T-cell (primary cell): ENCODE data around the gene BLOC1S3. TPM values are rescaled to one million over a fixed set of nuclear protein-coding genes. Genes with fewer than 3 reads are reported as not detected.

Experiments used
- ATAC-seq, 4 experiments: fragments of 200-7000 bp in 3 of 4; fragments of 150-1000 bp in 1 of 4; cut with Tn5 transposase; replicated peaks in 1 of 4; 1 replicate in 3 of 4; 2 replicates in 1 of 4; pipeline ENCODE4 v1.10.0; 2021; ENCODE audit warnings: moderate library complexity in 3 of 4, mild to moderate bottlenecking in 2 of 4, moderate number of reproducible peaks in 1 of 4
- CTCF ChIA-PET, 2 donors: fragments of 300-600 bp; sonication (Branson Sonifier 250); formaldehyde crosslinking; loops; one replicate each; lab custom pipeline; 2022; ENCODE audit warnings: antibody characterized with exemption in 2 of 2; lab: Charles Lee
- POLR2A ChIA-PET, 2 donors: fragments of 300-600 bp; sonication (Branson Sonifier 250); formaldehyde crosslinking; loops; one replicate each; lab custom pipeline; 2022; ENCODE audit warnings: antibody characterized with exemption in 2 of 2; lab: Charles Lee
- DNase-seq, 35 experiments: peaks; one replicate each; pipeline versions ENCODE4 v3.0.0 to v3.0.0-alpha.2; 2013 to 2023
- H3K27ac ChIP-seq: one replicate; pipeline ENCODE4 v1.5.1; 2013; ENCODE audit warnings: low read length
- H3K27me3 ChIP-seq, 2 experiments: replicated peaks in 1 of 2; 1 replicate in 1 of 2; 2 replicates in 1 of 2; pipeline versions ENCODE4 v1.6.1 to v1.7.0; 2013; ENCODE audit warnings: low read length in 1 of 2, mixed read lengths in 1 of 2; ENCODE audit not compliant: control insufficient read depth in 2 of 2, insufficient read depth in 2 of 2; ENCODE audit errors: extremely low read depth in 1 of 2
- H3K36me3 ChIP-seq, 2 donors: 1 replicate in 1 of 2; 2 replicates in 1 of 2; pipeline versions ENCODE4 v1.6.1 to v1.7.0; 2013; ENCODE audit warnings: low read length in 1 of 2; ENCODE audit not compliant: control insufficient read depth in 2 of 2, insufficient read depth in 1 of 2; ENCODE audit errors: extremely low read depth in 1 of 2
- H3K4me1 ChIP-seq, 2 experiments: 1 replicate in 1 of 2; 2 replicates in 1 of 2; pipeline versions ENCODE4 v1.6.1 to v1.7.0; 2013; ENCODE audit warnings: low read length in 2 of 2, mixed read lengths in 1 of 2; ENCODE audit not compliant: insufficient read depth in 2 of 2, control insufficient read depth in 1 of 2; ENCODE audit errors: extremely low read depth in 1 of 2
- H3K4me3 ChIP-seq, 2 donors: 1 replicate in 1 of 2; 2 replicates in 1 of 2; pipeline versions ENCODE4 v1.5.1 to v1.7.0; 2013; ENCODE audit warnings: mild to moderate bottlenecking in 2 of 2, low read length in 1 of 2, moderate library complexity in 1 of 2; ENCODE audit not compliant: control insufficient read depth in 1 of 2; ENCODE audit errors: extremely low read depth in 1 of 2
- H3K9me3 ChIP-seq: 2 replicates; pipeline ENCODE4 v1.7.0; 2013
- H3K27ac Mint-ChIP-seq, 2 donors: one replicate each; pipeline ENCODE4 v1.8.0; 2020 to 2021; ENCODE audit warnings: mild to moderate bottlenecking in 2 of 2, mixed read lengths in 2 of 2
- H3K27me3 Mint-ChIP-seq, 2 donors: one replicate each; pipeline ENCODE4 v1.8.0; 2021 to 2022; ENCODE audit warnings: mixed read lengths in 2 of 2
- H3K36me3 Mint-ChIP-seq: one replicate; pipeline ENCODE4 v1.8.0; 2021; ENCODE audit warnings: mixed read lengths
- H3K4me1 Mint-ChIP-seq, 3 donors: one replicate each; pipeline ENCODE4 v1.8.0; 2020 to 2022; ENCODE audit warnings: mixed read lengths in 3 of 3, mild to moderate bottlenecking in 1 of 3
- H3K4me3 Mint-ChIP-seq, 3 donors: one replicate each; pipeline ENCODE4 v1.8.0; 2020 to 2022; ENCODE audit warnings: mild to moderate bottlenecking in 3 of 3, mixed read lengths in 3 of 3, moderate library complexity in 3 of 3
- H3K9me3 Mint-ChIP-seq, 3 donors: one replicate each; pipeline ENCODE4 v1.8.0; 2020 to 2022; ENCODE audit warnings: mixed read lengths in 3 of 3
- WGBS: methylation state at CpG from one replicate; pipeline ENCODE4 v1.1.5; 2013; ENCODE audit warnings: missing lambda C conversion rate; ENCODE audit not compliant: insufficient coverage; 5-methylcytosine and 5-hydroxymethylcytosine counted together
- total RNA-seq, 35 experiments: library from RNA in 6 of 35; stranded (reverse) in 6 of 35; fragments of 120-200 nt in 1 of 35; gene quantifications; one replicate each; pipeline versions ENCODE4 v1.2.1 to v1.2.4 and lab custom pipeline; 2013 to 2026

The BLOC1S3 gene
- total RNA-seq, 5 donors from 2014 or later (not counting 1 experiment from before 2014, with no cell fraction given): 14.9 to 36.2 (median 32.8) TPM

DNA sequence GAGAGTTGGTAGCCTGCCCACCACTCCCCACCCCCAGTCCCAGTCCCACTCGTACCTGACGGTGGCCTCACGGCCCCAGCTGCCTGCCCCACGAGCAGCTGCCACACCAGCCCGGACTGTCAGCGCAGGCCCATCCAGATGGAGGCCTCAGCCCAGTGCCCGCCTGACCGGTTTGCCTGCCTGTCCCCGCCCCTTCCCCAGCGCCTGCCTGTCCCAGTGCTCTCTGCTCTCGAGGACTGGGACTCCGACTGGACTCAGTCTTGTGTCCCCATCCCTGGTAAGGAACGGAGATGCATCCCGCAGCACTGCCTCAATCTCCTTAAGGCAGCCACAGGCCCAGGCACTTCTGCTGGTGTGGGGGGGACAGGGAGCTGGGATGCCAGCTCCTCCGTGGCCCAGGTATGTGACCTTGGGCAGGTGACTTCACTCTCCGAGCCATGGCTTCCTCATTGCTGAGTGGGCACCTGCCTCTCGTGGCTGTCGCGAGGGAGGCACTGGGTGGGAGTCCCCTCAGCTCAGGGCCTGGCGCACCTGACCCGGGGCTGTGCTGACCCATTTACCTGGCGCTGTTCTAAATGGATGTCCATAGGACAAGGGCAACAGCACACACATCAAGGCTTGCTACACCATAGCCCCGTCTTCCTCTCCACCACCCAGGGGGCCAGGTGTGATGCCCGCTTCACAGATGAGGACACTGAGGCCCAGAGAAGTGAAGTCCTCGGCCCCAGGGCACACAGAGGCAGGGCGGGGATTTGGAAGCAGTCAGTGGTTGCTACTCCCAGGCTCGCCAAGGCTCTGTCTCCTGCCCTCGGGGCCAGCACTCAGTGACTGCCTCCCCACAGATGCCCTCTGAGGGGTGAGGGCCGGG, 17.5 kb upstream of the BLOC1S3 start, which contains the start of gene NKPD1:
TSS of gene NKPD1 (minus strand) at position 113 of the 868 bp plus-strand sequence. CDS start 832 bp downstream, outside the sequence.
- Mint-ChIP-seq H3K27me3 (peaks cover 9 to 10% of the 10 kb centered on the region in 2 donors), H3K4me1 (peaks cover 12 to 28% (median 23%) of the 10 kb centered on the region in 3 donors), H3K27ac (no peak within 1 kb of the TSS), H3K36me3 (no peaks in the 10 kb centered on the region), H3K9me3 (no peaks in the 10 kb centered on the region), H3K4me3 (no peak within 1 kb of the TSS)
- ChIA-PET POLR2A (interaction anchor here in 1 of 2 donors (0.7 kb wide), 1 partner anchor 17 kb away, joined by 3 read pairs; the partner anchor contains the start of gene TRAPPC6A), CTCF (no interaction called here)
- WGBS: 76% methylated on average over 21 of the region's 29 CpGs
- no peak for ATAC-seq
- Histone ChIP-seq H3K4me1 (peaks cover 2 to 32% of the 10 kb centered on the region in 2 experiments), H3K27ac (no peak within 1 kb of the TSS), H3K27me3 (peaks cover 0 to 40% of the 10 kb centered on the region in 2 experiments), H3K4me3 (no peak within 1 kb of the TSS), H3K36me3 (no peaks in the 10 kb centered on the region), H3K9me3 (no peaks in the 10 kb centered on the region)
- DNase-seq: no peak

DNA sequence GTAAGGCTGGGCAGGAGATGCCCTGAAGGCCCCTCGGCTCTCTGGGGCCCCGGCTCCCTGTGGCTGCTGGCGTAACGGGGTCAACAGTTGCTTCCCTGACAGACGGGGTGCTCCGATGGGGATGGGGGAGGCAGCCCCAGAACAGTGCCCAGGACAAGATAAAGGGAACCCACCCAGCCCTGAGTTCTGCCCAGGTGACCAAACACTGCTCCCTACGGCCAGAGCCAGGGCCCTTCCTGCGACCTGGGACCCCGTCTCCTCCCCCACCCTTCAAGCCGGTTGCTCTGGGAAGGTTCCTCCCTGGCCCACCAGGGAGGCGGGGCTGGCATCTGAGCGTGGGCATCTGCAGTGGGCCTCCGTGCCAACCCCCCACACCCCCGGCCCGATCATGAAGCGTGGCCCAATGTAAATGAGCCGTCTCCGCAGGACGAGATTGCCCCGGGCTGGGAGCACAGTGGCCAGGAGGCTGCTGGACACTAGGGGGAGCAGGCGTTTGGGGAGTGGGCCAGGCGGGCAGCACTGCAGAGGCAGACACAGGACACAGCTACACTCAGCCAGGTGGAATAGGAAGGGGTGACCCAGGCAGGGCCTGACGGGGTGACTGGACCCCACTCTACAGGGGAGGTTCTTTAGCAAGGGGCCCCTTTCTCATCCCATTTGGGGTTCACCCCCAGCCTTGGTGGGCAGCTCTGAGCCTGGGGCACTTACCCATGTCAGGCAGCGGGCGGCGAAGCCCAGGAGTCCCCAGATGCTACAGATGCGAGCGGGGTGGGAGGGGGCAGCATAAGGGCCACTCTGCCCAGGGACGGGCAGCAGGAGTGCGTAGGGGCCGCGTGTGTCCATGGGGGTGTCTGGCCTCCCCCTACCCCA, 16.6 kb upstream of the BLOC1S3 start:
- no peak overlapping the region for H3K27ac ChIP-seq
- H3K27me3 ChIP-seq: peaks cover 0 to 33% of the 10 kb centered on the region in 2 experiments
- no peak overlapping the region for H3K4me3 Mint-ChIP-seq

DNA sequence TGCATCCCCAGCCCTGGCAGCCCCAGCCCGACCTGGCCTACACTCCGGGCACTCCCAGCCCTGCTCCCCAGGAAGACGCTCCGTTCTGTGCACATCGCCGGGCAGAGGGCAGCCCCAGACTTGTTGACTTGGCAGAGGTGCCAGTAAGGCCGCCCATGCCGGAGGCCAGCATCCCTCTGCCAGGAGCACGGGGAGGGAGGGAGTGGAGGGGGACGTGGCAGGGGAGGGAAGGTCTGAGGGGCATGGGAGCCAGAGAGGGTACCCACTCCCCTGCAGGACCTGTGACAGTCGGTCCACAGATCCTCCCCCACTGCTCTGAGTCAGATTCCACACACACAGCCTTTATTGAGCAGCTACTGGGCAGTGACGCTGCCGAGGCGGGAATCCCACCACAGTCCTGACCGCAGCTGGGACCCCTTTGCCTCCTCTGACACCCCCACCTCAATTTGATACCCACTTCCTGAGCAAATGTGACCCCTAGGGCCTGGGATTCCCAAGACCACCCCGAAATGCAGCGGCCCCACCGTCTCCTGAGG, 15.9 kb upstream of the BLOC1S3 start:
- ChIA-PET POLR2A (no interaction called here), CTCF (no interaction called here)
- Mint-ChIP-seq H3K27ac (no peak overlapping the region), H3K4me1 (peaks cover 16 to 29% (median 23%) of the 10 kb centered on the region in 3 donors), H3K27me3 (peaks cover 4 to 5% of the 10 kb centered on the region in 2 donors), H3K4me3 (no peak overlapping the region), H3K36me3 (no peaks in the 10 kb centered on the region), H3K9me3 (no peaks in the 10 kb centered on the region)
- H3K9me3 ChIP-seq: no peaks in the 10 kb centered on the region
- no peak overlapping the region for H3K4me3 ChIP-seq
- WGBS: 93% methylated on average over 14 of the region's 18 CpGs
- H3K4me1 ChIP-seq: peaks cover 2 to 32% of the 10 kb centered on the region in 2 experiments
- DNase-seq: no peak
- ATAC-seq: no peak
- no peak overlapping the region for H3K27ac ChIP-seq
- H3K36me3 ChIP-seq: no peaks in the 10 kb centered on the region
- H3K27me3 ChIP-seq: peaks cover 0 to 27% of the 10 kb centered on the region in 2 experiments

More for the DNA sequence above, 16.6 kb upstream of the BLOC1S3 start:
- POLR2A ChIA-PET: no interaction called here
- CTCF ChIA-PET: no interaction called here
- H3K4me1 Mint-ChIP-seq: peaks cover 14 to 29% (median 23%) of the 10 kb centered on the region in 3 donors
- no peaks in the 10 kb centered on the region for H3K36me3 ChIP-seq
- no peaks in the 10 kb centered on the region for H3K9me3 ChIP-seq
- no peaks in the 10 kb centered on the region for H3K9me3 Mint-ChIP-seq
- ATAC-seq: no peak
- H3K36me3 Mint-ChIP-seq: no peaks in the 10 kb centered on the region
- DNase-seq: no peak
- no peak overlapping the region for H3K4me3 ChIP-seq
- H3K27me3 Mint-ChIP-seq: peaks cover 8 to 9% of the 10 kb centered on the region in 2 donors
- WGBS: 73% methylated on average over 20 of the region's 32 CpGs
- peaks cover 2 to 32% of the 10 kb centered on the region in 2 experiments for H3K4me1 ChIP-seq
- H3K27ac Mint-ChIP-seq: no peak overlapping the region

DNA sequence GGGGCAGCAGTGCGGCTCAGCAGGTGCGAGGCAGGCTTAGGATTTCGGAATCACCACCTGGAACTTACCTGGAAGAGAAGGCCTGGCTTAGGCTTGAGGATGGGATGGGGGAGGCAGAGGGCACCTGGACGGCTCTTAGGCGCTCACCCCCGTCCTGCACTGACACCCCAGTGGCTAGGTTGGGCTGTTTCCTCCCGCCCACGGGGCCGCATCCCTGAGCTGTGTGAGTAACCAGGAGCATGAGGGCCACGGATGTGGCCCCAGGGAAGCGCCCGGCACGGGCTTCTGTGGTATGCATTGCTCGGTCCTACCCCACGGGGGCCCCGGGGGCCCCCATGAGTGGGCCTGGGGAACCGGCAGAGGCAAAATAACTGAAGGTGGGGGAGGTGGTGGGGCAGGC, 15.4 kb upstream of the BLOC1S3 start:
- peaks cover 0 to 22% of the 10 kb centered on the region in 2 experiments for H3K27me3 ChIP-seq
- ChIA-PET CTCF (no interaction called here), POLR2A (no interaction called here)
- no peaks in the 10 kb centered on the region for H3K9me3 ChIP-seq
- ATAC-seq: no peak
- no peak overlapping the region for H3K4me3 ChIP-seq
- H3K27ac ChIP-seq: no peak overlapping the region
- Mint-ChIP-seq H3K27ac (no peak overlapping the region), H3K4me3 (no peak overlapping the region), H3K27me3 (peaks cover under 1 to 2% of the 10 kb centered on the region in 2 donors), H3K4me1 (peaks cover 16 to 26% (median 20%) of the 10 kb centered on the region in 3 donors), H3K36me3 (no peaks in the 10 kb centered on the region), H3K9me3 (no peaks in the 10 kb centered on the region)
- H3K36me3 ChIP-seq: no peaks in the 10 kb centered on the region
- no peak for DNase-seq
- peaks cover 2 to 32% of the 10 kb centered on the region in 2 experiments for H3K4me1 ChIP-seq
- WGBS: 85% methylated on average over 17 of the region's 17 CpGs

DNA sequence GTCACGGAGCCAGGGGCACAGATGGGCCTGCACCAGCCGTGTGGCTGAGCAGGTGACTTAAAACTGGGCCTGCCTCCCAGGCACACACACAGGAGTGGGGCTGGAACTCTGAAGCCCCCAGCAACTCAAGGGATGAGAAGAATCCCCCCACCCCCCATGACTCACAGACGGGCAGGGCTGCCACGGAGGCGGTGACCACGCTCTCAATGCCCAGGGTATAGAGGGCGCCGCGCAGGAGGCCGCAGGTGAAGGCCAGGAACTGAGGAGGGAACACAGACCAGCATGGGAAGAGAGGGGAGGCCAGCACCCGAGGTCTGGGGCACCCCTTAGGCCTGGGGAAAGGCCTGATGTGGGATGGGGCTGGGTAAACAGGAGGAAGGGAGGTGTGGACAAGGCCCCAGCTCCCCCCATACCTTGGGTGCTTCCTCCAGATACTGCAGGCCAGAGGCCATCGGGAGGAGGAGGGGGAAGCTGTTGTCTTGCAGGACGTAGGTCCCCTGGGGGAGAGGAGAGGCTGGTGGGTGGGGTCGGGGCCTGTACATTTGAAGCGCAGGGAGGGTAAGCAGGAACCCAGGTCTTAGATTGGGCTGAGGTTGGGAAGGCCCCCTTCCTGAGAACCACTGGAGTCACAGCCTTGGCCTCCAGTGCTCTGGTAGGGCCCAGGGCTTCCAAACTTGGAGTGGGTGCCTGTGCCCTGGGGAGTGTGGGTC, 14.7 kb upstream of the BLOC1S3 start:
- H3K4me1 ChIP-seq: peaks cover 2 to 33% of the 10 kb centered on the region in 2 experiments
- no peaks in the 10 kb centered on the region for H3K36me3 ChIP-seq
- Mint-ChIP-seq H3K4me3 (peak overlapping the region in 1 of 3 donors; percentile 42), H3K9me3 (no peaks in the 10 kb centered on the region), H3K27ac (peak overlapping the region; percentile 46 to 48), H3K27me3 (peaks cover 0 to 2% of the 10 kb centered on the region in 2 donors), H3K36me3 (no peaks in the 10 kb centered on the region), H3K4me1 (peaks cover 19 to 33% (median 21%) of the 10 kb centered on the region in 3 donors)
- no peak for DNase-seq
- peaks cover 0 to 15% of the 10 kb centered on the region in 2 experiments for H3K27me3 ChIP-seq
- CTCF ChIA-PET: no interaction called here
- H3K4me3 ChIP-seq: no peak overlapping the region
- 73% methylated on average over 6 of the region's 15 CpGs for WGBS
- POLR2A ChIA-PET: interaction anchor here in 1 of 2 donors (0.6 kb wide), 1 partner anchor 25 kb away, joined by 4 read pairs; no protein-coding TSS in a partner anchor
- peak in 1 of 4 experiments; percentile 15 for ATAC-seq
- no peaks in the 10 kb centered on the region for H3K9me3 ChIP-seq
- H3K27ac ChIP-seq: peak overlapping the region; percentile 25
